GM19240 (cell line): ENCODE measurements around the gene SPOP.
"Not testable (repeated sequence)": the region's sequence is repeated elsewhere in the genome, so short reads cannot be mapped to it uniquely, and the experiment has no call there.

Experiments
- DNase-seq: peaks from one replicate; pipeline ENCODE4 v3.0.0; 2011; ENCODE audit warnings: low spot score; ENCODE audit not compliant: insufficient read length

SPOP gene

GRCh38 chr17:49656247-49656646 lies 21.6 kb downstream of the SPOP start:
- DNase-seq: no peak

GRCh38 chr17:49647256-49647585 lies 30.7 kb downstream of the SPOP start:
- no peak for DNase-seq

GRCh38 chr17:49646391-49647255 lies 31.3 kb downstream of the SPOP start:
- no peak for DNase-seq

GRCh38 chr17:49646056-49646390 lies 31.9 kb downstream of the SPOP start:
- DNase-seq: not testable (repeated sequence)

GRCh38 chr17:49645654-49646053 lies 32.2 kb downstream of the SPOP start:
- DNase-seq: no peak

- DNase-seq: no peak
These were observed 37.3 kb downstream of the SPOP start for GRCh38 chr17:49640556-49640955.

GRCh38 chr17:49638818-49639217 lies 39.1 kb downstream of the SPOP start:
- no peak for DNase-seq

- no peak for DNase-seq
These were observed 40.2 kb downstream of the SPOP start for GRCh38 chr17:49637739-49638138.

- DNase-seq: no peak
These were observed 40.8 kb downstream of the SPOP start for GRCh38 chr17:49637050-49637449.

- DNase-seq: no peak
These were observed 42.8 kb downstream of the SPOP start for GRCh38 chr17:49635121-49635520.

- DNase-seq: no peak
These were observed 43.4 kb downstream of the SPOP start for GRCh38 chr17:49634485-49634860.

- DNase-seq: no peak
These were observed 44.0 kb downstream of the SPOP start for GRCh38 chr17:49633762-49634484.

- DNase-seq: no peak
These were observed 44.6 kb downstream of the SPOP start for GRCh38 chr17:49633250-49633649.

GRCh38 chr17:49632201-49632600 lies 45.7 kb downstream of the SPOP start:
- DNase-seq: no peak

- DNase-seq: no peak
These were observed 46.4 kb downstream of the SPOP start for GRCh38 chr17:49631496-49631895.

- DNase-seq: no peak
These were observed 47.6 kb downstream of the SPOP start for GRCh38 chr17:49630113-49630900.

- no peak for DNase-seq
These were observed 48.5 kb downstream of the SPOP start for GRCh38 chr17:49629447-49629846.

GRCh38 chr17:49624896-49625295 lies 53.0 kb downstream of the SPOP start:
- no peak for DNase-seq

GRCh38 chr17:49621946-49622529 lies 55.9 kb downstream of the SPOP start:
- no peak for DNase-seq

GRCh38 chr17:49621420-49621819 lies 56.5 kb downstream of the SPOP start:
- no peak for DNase-seq

- no peak for DNase-seq
These were observed 59.8 kb downstream of the SPOP start for GRCh38 chr17:49618028-49618611.
